ENCODE results near the gene E2F4. TPM values are rescaled to one million over a fixed set of nuclear protein-coding genes. Genes with fewer than 3 reads are reported as not detected.

E2F4 gene
- total RNA-seq, 1 donor from 2014 or later: 113 TPM

DNA sequence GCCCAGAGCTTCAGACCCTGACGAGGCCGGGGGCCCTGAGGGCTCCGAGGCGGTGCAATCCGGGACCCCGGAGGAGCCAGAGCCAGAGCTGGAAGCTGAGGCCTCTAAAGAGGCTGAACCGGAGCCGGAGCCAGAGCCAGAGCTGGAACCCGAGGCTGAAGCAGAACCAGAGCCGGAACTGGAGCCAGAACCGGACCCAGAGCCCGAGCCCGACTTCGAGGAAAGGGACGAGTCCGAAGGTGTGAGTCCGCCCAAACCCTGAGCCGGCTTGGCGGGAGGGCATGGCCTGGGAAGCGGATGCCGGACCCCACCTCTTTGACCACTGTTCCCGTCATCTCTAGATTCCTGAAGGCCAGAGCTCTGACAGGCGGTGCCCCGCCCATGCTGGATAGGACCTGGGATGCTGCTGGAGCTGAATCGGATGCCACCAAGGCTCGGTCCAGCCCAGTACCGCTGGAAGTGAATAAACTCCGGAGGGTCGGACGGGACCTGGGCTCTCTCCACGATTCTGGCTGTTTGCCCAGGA lies 17.2 kb upstream of the E2F4 start:
- Mint-ChIP-seq H3K27me3 (ENCODE audit: unreplicated experiment) (peaks cover 44% of the 10 kb centered on the region), H3K9me3 (ENCODE audit: unreplicated experiment) (no peaks in the 10 kb centered on the region), H3K4me1 (ENCODE audit: unreplicated experiment) (peaks cover 28% of the 10 kb centered on the region), H3K4me3 (ENCODE audit: unreplicated experiment) (no peak overlapping the region), H3K36me3 (ENCODE audit: low read depth, unreplicated experiment) (peaks cover 24% of the 10 kb centered on the region), H3K27ac (ENCODE audit: unreplicated experiment) (no peak overlapping the region)
- DNase-seq (ENCODE audit: low spot score): no peak
- TF ChIP-seq, protein P1, sequence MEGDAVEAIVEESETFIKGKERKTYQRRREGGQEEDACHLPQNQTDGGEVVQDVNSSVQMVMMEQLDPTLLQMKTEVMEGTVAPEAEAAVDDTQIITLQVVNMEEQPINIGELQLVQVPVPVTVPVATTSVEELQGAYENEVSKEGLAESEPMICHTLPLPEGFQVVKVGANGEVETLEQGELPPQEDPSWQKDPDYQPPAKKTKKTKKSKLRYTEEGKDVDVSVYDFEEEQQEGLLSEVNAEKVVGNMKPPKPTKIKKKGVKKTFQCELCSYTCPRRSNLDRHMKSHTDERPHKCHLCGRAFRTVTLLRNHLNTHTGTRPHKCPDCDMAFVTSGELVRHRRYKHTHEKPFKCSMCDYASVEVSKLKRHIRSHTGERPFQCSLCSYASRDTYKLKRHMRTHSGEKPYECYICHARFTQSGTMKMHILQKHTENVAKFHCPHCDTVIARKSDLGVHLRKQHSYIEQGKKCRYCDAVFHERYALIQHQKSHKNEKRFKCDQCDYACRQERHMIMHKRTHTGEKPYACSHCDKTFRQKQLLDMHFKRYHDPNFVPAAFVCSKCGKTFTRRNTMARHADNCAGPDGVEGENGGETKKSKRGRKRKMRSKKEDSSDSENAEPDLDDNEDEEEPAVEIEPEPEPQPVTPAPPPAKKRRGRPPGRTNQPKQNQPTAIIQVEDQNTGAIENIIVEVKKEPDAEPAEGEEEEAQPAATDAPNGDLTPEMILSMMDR (IDR thresholded peaks at IDR 0.05; ENCODE audit: unreplicated experiment): no peak

DNA sequence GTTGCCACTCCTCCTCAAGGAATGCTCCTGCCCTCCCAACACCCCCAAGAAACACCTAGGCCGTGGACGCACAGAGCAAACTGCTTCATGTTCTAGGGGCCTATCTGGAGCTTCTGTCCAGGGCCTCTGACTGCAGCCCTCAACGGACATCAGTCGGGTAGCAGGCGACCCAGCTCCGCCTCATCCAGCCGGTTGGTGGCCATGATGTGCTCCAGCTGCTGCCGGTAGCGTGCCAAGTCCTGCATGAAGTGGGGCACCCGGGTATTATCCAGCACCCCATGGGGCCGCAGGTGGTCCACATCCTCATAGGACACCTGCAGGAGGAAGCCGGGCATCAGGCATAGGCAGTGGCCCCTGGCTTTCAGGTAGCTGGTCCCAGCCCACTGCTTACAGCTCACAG lies 15.3 kb upstream of the E2F4 start:
- Mint-ChIP-seq H3K27me3 (ENCODE audit: unreplicated experiment) (peaks cover 35% of the 10 kb centered on the region), H3K36me3 (ENCODE audit: low read depth, unreplicated experiment) (peaks cover 20% of the 10 kb centered on the region), H3K4me3 (ENCODE audit: unreplicated experiment) (no peak overlapping the region), H3K4me1 (ENCODE audit: unreplicated experiment) (peaks cover 15% of the 10 kb centered on the region), H3K27ac (ENCODE audit: unreplicated experiment) (no peak overlapping the region), H3K9me3 (ENCODE audit: unreplicated experiment) (no peaks in the 10 kb centered on the region)
- TF ChIP-seq, protein P1 (IDR thresholded peaks at IDR 0.05; ENCODE audit: unreplicated experiment): no peak
- no peak for DNase-seq (ENCODE audit: low spot score)

DNA sequence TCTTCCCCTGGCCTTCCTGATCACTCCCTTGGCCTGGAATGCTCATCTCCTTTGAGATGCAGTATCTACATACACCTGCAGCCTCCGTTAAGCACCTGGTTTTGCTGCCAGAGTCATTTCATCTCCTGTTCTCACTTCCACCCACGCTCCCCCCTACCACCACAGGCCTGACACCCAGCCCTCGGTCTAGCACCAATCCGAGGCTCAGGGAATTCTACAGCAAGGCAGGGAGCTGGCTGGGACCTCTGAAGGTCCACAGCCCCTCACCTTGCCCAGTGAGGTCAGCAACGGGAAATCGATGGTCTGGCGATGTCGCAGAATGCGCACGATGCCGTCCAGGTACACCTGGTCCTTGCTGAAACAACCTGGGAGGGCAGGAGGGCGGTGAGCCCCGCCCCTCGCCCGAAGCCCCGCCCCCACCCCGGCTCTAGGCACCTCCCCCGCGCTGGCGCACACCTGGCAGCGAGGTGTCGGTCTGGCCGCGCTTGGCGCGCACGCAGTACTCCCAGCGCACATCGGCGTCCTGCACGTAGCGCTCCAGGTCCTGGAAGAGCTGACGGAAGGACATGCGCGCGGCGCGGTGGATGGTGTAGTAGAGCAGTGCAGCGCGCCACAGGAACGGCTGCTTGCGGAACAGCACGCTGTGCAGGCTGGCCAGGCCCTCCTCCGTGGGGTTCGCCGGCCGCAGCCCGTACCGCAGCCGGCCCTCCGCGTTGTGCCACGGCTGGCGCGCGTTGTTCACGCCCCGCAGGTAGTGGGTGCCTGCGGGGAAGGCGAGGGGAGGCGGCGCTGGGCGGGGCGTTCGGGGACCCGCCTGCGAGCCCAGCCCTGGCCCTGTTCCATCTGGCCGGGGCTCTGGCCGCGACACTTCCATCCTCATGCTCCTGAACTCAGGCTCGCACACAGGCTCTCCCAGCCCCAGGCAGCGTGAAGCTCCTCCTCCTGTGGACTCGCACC lies 13.9 kb upstream of the E2F4 start:
- Mint-ChIP-seq H3K27ac (ENCODE audit: unreplicated experiment) (peak overlapping the region; percentile 13), H3K4me3 (ENCODE audit: unreplicated experiment) (peak overlapping the region; percentile 28), H3K9me3 (ENCODE audit: unreplicated experiment) (no peaks in the 10 kb centered on the region), H3K36me3 (ENCODE audit: low read depth, unreplicated experiment) (peaks cover 20% of the 10 kb centered on the region), H3K27me3 (ENCODE audit: unreplicated experiment) (peaks cover 29% of the 10 kb centered on the region), H3K4me1 (ENCODE audit: unreplicated experiment) (peaks cover 14% of the 10 kb centered on the region)
- no peak for DNase-seq (ENCODE audit: low spot score)
- TF ChIP-seq, protein P1 (IDR thresholded peaks at IDR 0.05; ENCODE audit: unreplicated experiment): no peak

DNA sequence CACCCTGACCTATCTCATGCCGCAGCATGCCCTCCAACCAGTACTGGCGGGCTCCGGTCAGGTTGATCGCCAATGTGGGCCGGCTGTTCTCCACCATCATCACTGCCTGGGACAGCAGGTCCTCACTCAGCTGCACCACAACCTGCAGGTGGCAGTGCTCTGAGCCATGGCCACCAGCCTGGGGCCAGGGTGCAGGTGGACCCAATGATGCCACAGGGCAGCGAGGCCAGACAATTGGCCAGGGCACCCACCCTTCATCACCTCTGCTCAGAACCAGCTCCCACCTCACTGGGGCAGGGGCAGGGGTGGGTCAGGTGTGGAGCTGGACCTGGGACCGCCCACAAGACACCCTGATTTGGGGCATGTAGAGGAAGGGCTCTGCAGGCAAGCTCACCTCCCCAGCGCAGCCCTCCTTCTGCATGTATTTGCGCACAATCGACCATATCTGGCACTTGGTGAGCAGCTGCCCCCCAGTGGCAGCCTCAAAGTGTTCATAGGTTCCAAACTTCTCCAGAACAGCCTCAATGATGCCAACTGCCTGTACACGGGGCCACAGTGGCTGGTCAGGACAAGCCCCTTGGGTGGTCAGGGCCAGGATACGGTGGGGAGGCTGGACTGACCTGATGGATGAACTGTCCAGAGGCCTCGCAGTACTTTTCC lies 12.4 kb upstream of the E2F4 start:
- H3K27ac Mint-ChIP-seq (ENCODE audit: unreplicated experiment): no peak overlapping the region
- DNase-seq (ENCODE audit: low spot score): no peak
- H3K9me3 Mint-ChIP-seq (ENCODE audit: unreplicated experiment): no peaks in the 10 kb centered on the region
- H3K4me1 Mint-ChIP-seq (ENCODE audit: unreplicated experiment): peaks cover 4% of the 10 kb centered on the region
- peaks cover 20% of the 10 kb centered on the region for H3K27me3 Mint-ChIP-seq (ENCODE audit: unreplicated experiment)
- peaks cover 20% of the 10 kb centered on the region for H3K36me3 Mint-ChIP-seq (ENCODE audit: low read depth, unreplicated experiment)
- no peak overlapping the region for H3K4me3 Mint-ChIP-seq (ENCODE audit: unreplicated experiment)
- TF ChIP-seq, protein P1 (IDR thresholded peaks at IDR 0.05; ENCODE audit: unreplicated experiment): no peak

Measured in endothelial cell (in vitro differentiated cells).